H9 (cell line): ENCODE measurements around the gene TEX26. TPM values are rescaled to one million over a fixed set of nuclear protein-coding genes. Genes with fewer than 3 reads are reported as not detected.

Experiments
- DNase-seq: peaks from one replicate; pipeline ENCODE4 v3.0.0-alpha.2; 2017
- H2AFZ ChIP-seq: one replicate; pipeline ENCODE4 v1.6.1; 2013; ENCODE audit warnings: mild to moderate bottlenecking, low read length, control low read depth, moderate library complexity
- H2AK5ac ChIP-seq: 2 replicates; pipeline ENCODE4 v1.6.1; 2013; ENCODE audit warnings: low read length, control low read depth, mixed read lengths; ENCODE audit not compliant: insufficient read length
- H2BK120ac ChIP-seq: one replicate; pipeline ENCODE4 v1.6.1; 2013; ENCODE audit warnings: low read depth, mild to moderate bottlenecking, low read length, control low read depth, inconsistent platforms; ENCODE audit not compliant: poor library complexity, severe bottlenecking
- H2BK12ac ChIP-seq: 2 replicates; pipeline ENCODE4 v1.6.1; 2013; ENCODE audit warnings: low read length, control low read depth, mixed read lengths, low read depth; ENCODE audit not compliant: insufficient read length
- H2BK15ac ChIP-seq: 2 replicates; pipeline ENCODE4 v1.6.1; 2013; ENCODE audit warnings: low read depth, low read length, control low read depth
- H2BK20ac ChIP-seq: one replicate; pipeline ENCODE4 v1.6.1; 2013; ENCODE audit warnings: low read depth, mild to moderate bottlenecking, low read length, control low read depth, inconsistent platforms; ENCODE audit not compliant: poor library complexity, severe bottlenecking
- H2BK5ac ChIP-seq: 2 replicates; pipeline ENCODE4 v1.6.1; 2013; ENCODE audit warnings: low read length, control low read depth, mixed read lengths; ENCODE audit not compliant: insufficient read length
- H3K14ac ChIP-seq: 2 replicates; pipeline ENCODE4 v1.6.1; 2013; ENCODE audit warnings: low read length, control low read depth; ENCODE audit not compliant: insufficient read depth
- H3K18ac ChIP-seq: 2 replicates; pipeline ENCODE4 v1.6.1; 2013; ENCODE audit warnings: low read depth, mild to moderate bottlenecking, mixed read lengths, low read length, control low read depth; ENCODE audit not compliant: insufficient read length
- H3K23ac ChIP-seq: 2 replicates; pipeline ENCODE4 v1.6.1; 2013; ENCODE audit warnings: low read length, control low read depth, mixed read lengths, low read depth; ENCODE audit not compliant: insufficient read length
- H3K23me2 ChIP-seq: 2 replicates; pipeline ENCODE4 v1.6.1; 2013; ENCODE audit warnings: low read depth, mild to moderate bottlenecking, mixed read lengths, low read length, control low read depth; ENCODE audit not compliant: insufficient read length, poor library complexity, severe bottlenecking
- H3K27ac ChIP-seq: 2 replicates; pipeline ENCODE4 v1.5.1; 2013; ENCODE audit warnings: low read length, control low read depth, mixed read lengths, low read depth; ENCODE audit not compliant: insufficient read length
- H3K27me3 ChIP-seq: 2 replicates; pipeline ENCODE4 v1.6.1; 2013; ENCODE audit warnings: low read length, control low read depth, inconsistent platforms; ENCODE audit not compliant: insufficient read depth
- H3K4ac ChIP-seq: 2 replicates; pipeline ENCODE4 v1.6.1; 2013; ENCODE audit warnings: low read depth, mild to moderate bottlenecking, control low read depth, inconsistent platforms, low read length, moderate library complexity
- H3K4me1 ChIP-seq: 2 replicates; pipeline ENCODE4 v1.6.1; 2013; ENCODE audit warnings: low read length, control low read depth, inconsistent platforms; ENCODE audit not compliant: insufficient read depth
- H3K4me2 ChIP-seq: 2 replicates; pipeline ENCODE4 v1.6.1; 2013; ENCODE audit warnings: low read length, control low read depth, mixed read lengths; ENCODE audit not compliant: insufficient read length, insufficient read depth
- H3K56ac ChIP-seq: 2 replicates; pipeline ENCODE4 v1.6.1; 2013; ENCODE audit warnings: low read depth, mild to moderate bottlenecking, mixed read lengths, low read length, control low read depth; ENCODE audit not compliant: insufficient read length
- H3K79me1 ChIP-seq: 2 replicates; pipeline ENCODE4 v1.6.1; 2013; ENCODE audit warnings: low read depth, mild to moderate bottlenecking, moderate library complexity, low read length, control low read depth, inconsistent platforms; ENCODE audit not compliant: insufficient read depth, poor library complexity, severe bottlenecking
- H3K79me2 ChIP-seq: 2 replicates; pipeline ENCODE4 v1.6.1; 2013; ENCODE audit warnings: low read length, control low read depth, inconsistent platforms; ENCODE audit not compliant: insufficient read depth
- H3K9ac ChIP-seq: 2 replicates; pipeline ENCODE4 v1.6.1; 2013; ENCODE audit warnings: low read length, control low read depth, mixed read lengths; ENCODE audit not compliant: insufficient read length; ENCODE audit errors: extremely low read depth
- H3K9me3 ChIP-seq: one replicate; pipeline ENCODE4 v1.6.1; 2013; ENCODE audit warnings: low read depth, low read length, inconsistent platforms; ENCODE audit not compliant: control insufficient read depth
- H3T11ph ChIP-seq: one replicate; pipeline ENCODE4 v1.6.1; 2013; ENCODE audit warnings: mild to moderate bottlenecking, low read length, control low read depth, inconsistent platforms
- H4K20me1 ChIP-seq: one replicate; pipeline ENCODE4 v1.6.1; 2013; ENCODE audit not compliant: control insufficient read depth, insufficient read length, insufficient read depth
- H4K5ac ChIP-seq: 2 replicates; pipeline ENCODE4 v1.6.1; 2013; ENCODE audit warnings: low read depth, mild to moderate bottlenecking, mixed read lengths, low read length, control low read depth; ENCODE audit not compliant: insufficient read length
- H4K8ac ChIP-seq: replicated peaks from 2 replicates; pipeline ENCODE4 v1.6.1; 2013; ENCODE audit warnings: low read length, control low read depth, mixed read lengths, low read depth; ENCODE audit not compliant: insufficient read length
- H4K91ac ChIP-seq: 2 replicates; pipeline ENCODE4 v1.6.1; 2013; ENCODE audit warnings: low read depth, mild to moderate bottlenecking, moderate library complexity, mixed read lengths, low read length, control low read depth; ENCODE audit not compliant: insufficient read length
- H3K27ac Mint-ChIP-seq, 3 experiments: 2 replicates in 2 of 3; 3 replicates in 1 of 3; pipeline ENCODE4 v1.8.0; 2020 to 2021; ENCODE audit warnings: mixed read lengths in 3 of 3, mild to moderate bottlenecking in 1 of 3, moderate library complexity in 1 of 3
- H3K27me3 Mint-ChIP-seq: 2 replicates; pipeline ENCODE4 v1.8.0; 2021; ENCODE audit warnings: low read depth, mild to moderate bottlenecking, moderate library complexity, mixed read lengths
- H3K36me3 Mint-ChIP-seq, 3 experiments: 2 replicates in 2 of 3; 3 replicates in 1 of 3; pipeline ENCODE4 v1.8.0; 2020 to 2021; ENCODE audit warnings: low read depth in 3 of 3, mixed read lengths in 3 of 3; ENCODE audit not compliant: insufficient read depth in 1 of 3
- H3K4me1 Mint-ChIP-seq, 2 experiments: 2 replicates each; pipeline ENCODE4 v1.8.0; 2020; ENCODE audit warnings: mixed read lengths in 2 of 2
- H3K4me3 Mint-ChIP-seq, 2 experiments: 2 replicates in 1 of 2; 3 replicates in 1 of 2; pipeline ENCODE4 v1.8.0; 2020 to 2021; ENCODE audit warnings: mild to moderate bottlenecking in 2 of 2, mixed read lengths in 2 of 2, moderate library complexity in 1 of 2
- H3K9me3 Mint-ChIP-seq, 2 experiments: 2 replicates in 1 of 2; 3 replicates in 1 of 2; pipeline ENCODE4 v1.8.0; 2020; ENCODE audit warnings: mild to moderate bottlenecking in 2 of 2, mixed read lengths in 2 of 2, moderate library complexity in 1 of 2
- WGBS: extraction: QIAGEN DNeasy Blood & Tissue Kit; methylation state at CpG from one replicate; pipeline ENCODE4 v1.1.7; 2013; ENCODE audit warnings: missing lambda C conversion rate, low lambda C conversion rate, mixed read lengths; ENCODE audit not compliant: insufficient read length; ENCODE audit errors: extremely low coverage; 5-methylcytosine and 5-hydroxymethylcytosine counted together
- total RNA-seq: library from RNA; stranded (reverse); gene quantifications from 2 replicates; pipeline ENCODE4 v1.2.1, GENCODE V29; 2021
- TF ChIP-seq, protein P1 (sequence below): fragments of 200-600 bp; sonication (generic); conservative IDR thresholded peaks from 3 replicates; pipeline ENCODE4 v1.8.0; 2021; ENCODE audit warnings: antibody characterized with exemption, mild to moderate bottlenecking

The TEX26 gene
- total RNA-seq, 1 experiment from 2014 or later = not detected

DNA sequence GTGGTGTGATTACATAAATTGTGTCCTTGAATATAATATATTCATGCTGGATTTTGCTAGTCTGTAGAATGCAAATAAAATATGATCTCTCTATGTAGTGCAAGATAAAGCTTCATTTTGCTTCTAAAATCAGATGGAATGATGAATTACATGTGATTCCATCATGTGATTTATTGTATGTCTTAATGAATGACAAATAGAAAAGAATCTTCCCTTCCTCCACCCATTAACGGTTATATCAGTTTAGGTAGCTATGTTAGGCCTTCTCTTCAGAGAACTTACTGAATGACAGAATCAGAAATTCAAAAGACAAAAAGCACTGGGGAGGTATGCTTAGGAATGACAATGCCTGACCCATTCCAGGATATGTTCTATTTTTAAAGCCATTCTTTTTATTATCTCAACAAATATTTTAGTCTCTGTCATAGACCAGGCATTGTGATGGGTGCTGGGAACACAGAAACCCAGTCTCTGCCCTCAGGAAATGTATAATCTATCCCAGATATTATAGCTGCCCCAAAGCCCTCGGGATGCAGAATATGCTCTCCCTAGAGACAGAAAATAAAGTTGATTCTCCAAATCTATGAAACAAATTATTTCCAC lies 90.6 kb downstream of the TEX26 start:
- H4K5ac ChIP-seq = no peak overlapping the region
- no CpG with 5 or more reads among the region's 2 CpGs for WGBS
- no peaks in the 10 kb centered on the region for H3K79me2 ChIP-seq
- no peak overlapping the region for H3K9ac ChIP-seq
- no peak overlapping the region for H2BK5ac ChIP-seq
- no peak overlapping the region for H2BK20ac ChIP-seq
- no peaks in the 10 kb centered on the region for H4K20me1 ChIP-seq
- no peak overlapping the region for H2AFZ ChIP-seq
- no peak overlapping the region for H3K4ac ChIP-seq
- H3K9me3 Mint-ChIP-seq = no peaks in the 10 kb centered on the region
- no peak overlapping the region for H3K18ac ChIP-seq
- H3K27me3 ChIP-seq = no peaks in the 10 kb centered on the region
- no peak overlapping the region for H3K56ac ChIP-seq
- H4K91ac ChIP-seq = no peak overlapping the region
- TF ChIP-seq, protein P1, sequence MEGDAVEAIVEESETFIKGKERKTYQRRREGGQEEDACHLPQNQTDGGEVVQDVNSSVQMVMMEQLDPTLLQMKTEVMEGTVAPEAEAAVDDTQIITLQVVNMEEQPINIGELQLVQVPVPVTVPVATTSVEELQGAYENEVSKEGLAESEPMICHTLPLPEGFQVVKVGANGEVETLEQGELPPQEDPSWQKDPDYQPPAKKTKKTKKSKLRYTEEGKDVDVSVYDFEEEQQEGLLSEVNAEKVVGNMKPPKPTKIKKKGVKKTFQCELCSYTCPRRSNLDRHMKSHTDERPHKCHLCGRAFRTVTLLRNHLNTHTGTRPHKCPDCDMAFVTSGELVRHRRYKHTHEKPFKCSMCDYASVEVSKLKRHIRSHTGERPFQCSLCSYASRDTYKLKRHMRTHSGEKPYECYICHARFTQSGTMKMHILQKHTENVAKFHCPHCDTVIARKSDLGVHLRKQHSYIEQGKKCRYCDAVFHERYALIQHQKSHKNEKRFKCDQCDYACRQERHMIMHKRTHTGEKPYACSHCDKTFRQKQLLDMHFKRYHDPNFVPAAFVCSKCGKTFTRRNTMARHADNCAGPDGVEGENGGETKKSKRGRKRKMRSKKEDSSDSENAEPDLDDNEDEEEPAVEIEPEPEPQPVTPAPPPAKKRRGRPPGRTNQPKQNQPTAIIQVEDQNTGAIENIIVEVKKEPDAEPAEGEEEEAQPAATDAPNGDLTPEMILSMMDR = no peak
- no peak overlapping the region for H3K27ac Mint-ChIP-seq
- no peak overlapping the region for H4K8ac ChIP-seq
- H3K4me1 Mint-ChIP-seq = peaks cover 4 to 6% of the 10 kb centered on the region in 2 experiments; a peak in 2 of 4 replicates
- no peaks in the 10 kb centered on the region for H3K27me3 Mint-ChIP-seq
- no peak overlapping the region for H2BK12ac ChIP-seq
- H3K14ac ChIP-seq = no peak overlapping the region
- no peaks in the 10 kb centered on the region for H3K9me3 ChIP-seq
- no peaks in the 10 kb centered on the region for H3K79me1 ChIP-seq
- H3T11ph ChIP-seq = no peak overlapping the region
- H3K4me1 ChIP-seq = no peaks in the 10 kb centered on the region
- no peak overlapping the region for H3K23ac ChIP-seq
- H3K23me2 ChIP-seq = no peaks in the 10 kb centered on the region
- H2AK5ac ChIP-seq = no peak overlapping the region
- H2BK15ac ChIP-seq = no peak overlapping the region
- H3K27ac ChIP-seq = no peak overlapping the region
- no peak for DNase-seq
- H3K36me3 Mint-ChIP-seq = no peaks in the 10 kb centered on the region
- H3K4me2 ChIP-seq = no peak overlapping the region
- no peak overlapping the region for H3K4me3 Mint-ChIP-seq
- no peak overlapping the region for H2BK120ac ChIP-seq

Other genes starting within 250 kb of the TEX26 start
- gene ALOX5AP, start 197.1 kb upstream of the TEX26 start, total RNA-seq = not detected in 2 replicates
- gene MEDAG, start 26.4 kb upstream of the TEX26 start, total RNA-seq = 0.87 and 0.88 TPM in 2 replicates
- gene HSPH1, start 229.2 kb downstream of the TEX26 start, total RNA-seq = 141 and 145 TPM in 2 replicates